ENCODE data around the gene HES2.

DNA sequence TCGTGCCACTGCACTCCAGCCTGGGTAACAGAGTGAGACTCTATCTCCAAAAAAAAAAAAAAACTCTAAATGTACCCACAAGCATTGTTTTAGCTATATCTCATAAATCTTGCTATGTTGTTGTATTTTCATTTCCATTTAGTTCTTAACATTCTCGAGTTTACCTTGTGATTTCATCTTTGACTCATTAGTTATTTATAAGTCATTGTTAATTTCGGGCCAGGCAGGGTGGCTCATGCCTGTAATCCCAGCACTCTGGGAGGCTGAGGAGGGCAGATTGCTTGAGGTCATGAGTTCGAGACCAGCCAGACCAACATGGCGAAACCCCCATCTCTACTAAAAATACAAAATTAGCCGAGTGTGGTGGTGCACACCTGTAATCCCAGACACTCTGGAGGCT lies 11.7 kb downstream of the HES2 start:
- TF ChIP-seq FOXA1 (IDR thresholded peaks at IDR 0.05) (no peak), SP1 (IDR thresholded peaks at IDR 0.05) (no peak), GABPA (IDR thresholded peaks at IDR 0.05 in 1 of 2, conservative IDR thresholded peaks at IDR 0.05 in 1 of 2) (no peak), TAF1 (conservative IDR thresholded peaks at IDR 0.05) (no peak), YY1 (IDR thresholded peaks at IDR 0.05) (no peak), RAD21 (IDR thresholded peaks at IDR 0.05) (no peak), RXRA (IDR thresholded peaks at IDR 0.05) (no peak), JUND (IDR thresholded peaks at IDR 0.05) (no peak), NR2F2 (IDR thresholded peaks at IDR 0.05) (no peak)
- TF ChIP-seq, protein P1, sequence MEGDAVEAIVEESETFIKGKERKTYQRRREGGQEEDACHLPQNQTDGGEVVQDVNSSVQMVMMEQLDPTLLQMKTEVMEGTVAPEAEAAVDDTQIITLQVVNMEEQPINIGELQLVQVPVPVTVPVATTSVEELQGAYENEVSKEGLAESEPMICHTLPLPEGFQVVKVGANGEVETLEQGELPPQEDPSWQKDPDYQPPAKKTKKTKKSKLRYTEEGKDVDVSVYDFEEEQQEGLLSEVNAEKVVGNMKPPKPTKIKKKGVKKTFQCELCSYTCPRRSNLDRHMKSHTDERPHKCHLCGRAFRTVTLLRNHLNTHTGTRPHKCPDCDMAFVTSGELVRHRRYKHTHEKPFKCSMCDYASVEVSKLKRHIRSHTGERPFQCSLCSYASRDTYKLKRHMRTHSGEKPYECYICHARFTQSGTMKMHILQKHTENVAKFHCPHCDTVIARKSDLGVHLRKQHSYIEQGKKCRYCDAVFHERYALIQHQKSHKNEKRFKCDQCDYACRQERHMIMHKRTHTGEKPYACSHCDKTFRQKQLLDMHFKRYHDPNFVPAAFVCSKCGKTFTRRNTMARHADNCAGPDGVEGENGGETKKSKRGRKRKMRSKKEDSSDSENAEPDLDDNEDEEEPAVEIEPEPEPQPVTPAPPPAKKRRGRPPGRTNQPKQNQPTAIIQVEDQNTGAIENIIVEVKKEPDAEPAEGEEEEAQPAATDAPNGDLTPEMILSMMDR (IDR thresholded peaks at IDR 0.05; ENCODE audit: low read depth, low read length, missing input control): no peak
- TF ChIP-seq, protein P2, sequence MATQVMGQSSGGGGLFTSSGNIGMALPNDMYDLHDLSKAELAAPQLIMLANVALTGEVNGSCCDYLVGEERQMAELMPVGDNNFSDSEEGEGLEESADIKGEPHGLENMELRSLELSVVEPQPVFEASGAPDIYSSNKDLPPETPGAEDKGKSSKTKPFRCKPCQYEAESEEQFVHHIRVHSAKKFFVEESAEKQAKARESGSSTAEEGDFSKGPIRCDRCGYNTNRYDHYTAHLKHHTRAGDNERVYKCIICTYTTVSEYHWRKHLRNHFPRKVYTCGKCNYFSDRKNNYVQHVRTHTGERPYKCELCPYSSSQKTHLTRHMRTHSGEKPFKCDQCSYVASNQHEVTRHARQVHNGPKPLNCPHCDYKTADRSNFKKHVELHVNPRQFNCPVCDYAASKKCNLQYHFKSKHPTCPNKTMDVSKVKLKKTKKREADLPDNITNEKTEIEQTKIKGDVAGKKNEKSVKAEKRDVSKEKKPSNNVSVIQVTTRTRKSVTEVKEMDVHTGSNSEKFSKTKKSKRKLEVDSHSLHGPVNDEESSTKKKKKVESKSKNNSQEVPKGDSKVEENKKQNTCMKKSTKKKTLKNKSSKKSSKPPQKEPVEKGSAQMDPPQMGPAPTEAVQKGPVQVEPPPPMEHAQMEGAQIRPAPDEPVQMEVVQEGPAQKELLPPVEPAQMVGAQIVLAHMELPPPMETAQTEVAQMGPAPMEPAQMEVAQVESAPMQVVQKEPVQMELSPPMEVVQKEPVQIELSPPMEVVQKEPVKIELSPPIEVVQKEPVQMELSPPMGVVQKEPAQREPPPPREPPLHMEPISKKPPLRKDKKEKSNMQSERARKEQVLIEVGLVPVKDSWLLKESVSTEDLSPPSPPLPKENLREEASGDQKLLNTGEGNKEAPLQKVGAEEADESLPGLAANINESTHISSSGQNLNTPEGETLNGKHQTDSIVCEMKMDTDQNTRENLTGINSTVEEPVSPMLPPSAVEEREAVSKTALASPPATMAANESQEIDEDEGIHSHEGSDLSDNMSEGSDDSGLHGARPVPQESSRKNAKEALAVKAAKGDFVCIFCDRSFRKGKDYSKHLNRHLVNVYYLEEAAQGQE (IDR thresholded peaks at IDR 0.05): no peak
- TF ChIP-seq, protein P3, sequence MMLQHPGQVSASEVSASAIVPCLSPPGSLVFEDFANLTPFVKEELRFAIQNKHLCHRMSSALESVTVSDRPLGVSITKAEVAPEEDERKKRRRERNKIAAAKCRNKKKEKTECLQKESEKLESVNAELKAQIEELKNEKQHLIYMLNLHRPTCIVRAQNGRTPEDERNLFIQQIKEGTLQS (IDR thresholded peaks at IDR 0.05): no peak
- TF ChIP-seq, protein P4, sequence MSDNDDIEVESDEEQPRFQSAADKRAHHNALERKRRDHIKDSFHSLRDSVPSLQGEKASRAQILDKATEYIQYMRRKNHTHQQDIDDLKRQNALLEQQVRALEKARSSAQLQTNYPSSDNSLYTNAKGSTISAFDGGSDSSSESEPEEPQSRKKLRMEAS (IDR thresholded peaks at IDR 0.05): no peak

All from liver (tissue), 3 donors.